Mucosa of gallbladder (tissue), 1 donor: ENCODE data around the gene TLCD4. TPM values are rescaled to one million over a fixed set of nuclear protein-coding genes. Genes with fewer than 3 reads are reported as not detected.

Experiments used
- DNase-seq: peaks from one replicate; pipeline ENCODE4 v3.0.0-alpha.2; 2020; ENCODE audit warnings: low spot score
- total RNA-seq: library from RNA; stranded (reverse); gene quantifications from one replicate; pipeline ENCODE4 v1.2.1, GENCODE V29; 2021
- donor health status: DM: no; HTN: no; CAD: no.

The TLCD4 gene
- total RNA-seq, 1 donor from 2014 or later: 24.4 TPM

DNA sequence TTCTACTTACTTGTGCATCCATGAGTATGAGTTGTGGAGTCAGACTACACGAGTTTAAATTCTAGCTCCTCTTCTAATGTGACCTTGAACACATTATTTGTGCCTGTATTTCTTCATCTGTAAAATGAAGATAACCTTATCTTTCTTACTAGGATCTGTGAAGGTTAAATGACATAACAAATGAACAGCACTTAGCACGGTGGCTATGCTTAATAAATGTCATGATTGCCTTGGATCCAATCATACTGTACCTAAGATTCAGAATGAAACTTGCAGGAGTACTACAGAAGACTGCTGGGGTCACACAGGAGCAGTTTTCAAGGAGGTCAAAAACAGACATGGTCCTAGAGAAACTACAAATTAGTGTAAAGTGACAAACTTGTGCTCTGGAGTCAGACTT lies 22.2 kb upstream of the TLCD4 start:
- DNase-seq: no peak

DNA sequence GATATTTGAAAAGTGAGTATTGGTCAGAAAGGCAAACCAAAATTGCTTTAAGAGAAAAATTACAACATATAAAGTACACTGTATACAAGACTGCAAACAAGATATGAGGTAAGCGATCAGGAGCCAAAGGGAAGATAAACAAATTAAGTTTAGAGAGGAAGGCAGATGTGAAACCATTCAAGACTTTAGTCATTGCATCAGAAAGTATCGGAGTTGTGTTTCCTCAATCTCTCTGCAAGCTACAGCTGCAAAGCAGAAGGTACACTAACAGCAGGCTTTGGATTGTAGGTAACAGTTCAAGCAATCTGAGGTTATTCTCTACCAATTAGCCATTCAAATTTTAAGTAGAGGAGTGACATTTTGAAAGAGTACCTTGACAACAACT lies 21.3 kb upstream of the TLCD4 start:
- no peak for DNase-seq

GRCh38 chr1:95096218-95096841 lies 20.8 kb upstream of the TLCD4 start:
- no peak for DNase-seq

DNA sequence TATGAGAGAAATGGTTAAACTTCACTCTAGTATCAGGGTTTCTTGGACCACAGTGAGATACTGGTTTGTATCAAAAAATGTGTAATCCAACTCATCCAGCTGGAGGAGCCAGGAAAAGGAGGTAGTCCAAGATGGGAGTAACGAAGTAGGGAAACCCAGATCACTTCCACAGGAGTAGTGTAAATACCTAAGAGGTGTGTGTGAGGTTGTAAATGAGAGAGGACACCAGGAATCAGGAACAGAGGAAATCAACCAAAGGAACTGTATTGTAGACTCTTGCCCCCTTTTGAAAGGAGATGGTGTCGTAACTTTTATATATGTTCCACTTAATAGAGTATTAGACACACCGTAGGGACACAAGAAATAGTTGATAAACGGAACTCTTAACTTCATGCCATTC lies 19.7 kb upstream of the TLCD4 start:
- DNase-seq: no peak

DNA sequence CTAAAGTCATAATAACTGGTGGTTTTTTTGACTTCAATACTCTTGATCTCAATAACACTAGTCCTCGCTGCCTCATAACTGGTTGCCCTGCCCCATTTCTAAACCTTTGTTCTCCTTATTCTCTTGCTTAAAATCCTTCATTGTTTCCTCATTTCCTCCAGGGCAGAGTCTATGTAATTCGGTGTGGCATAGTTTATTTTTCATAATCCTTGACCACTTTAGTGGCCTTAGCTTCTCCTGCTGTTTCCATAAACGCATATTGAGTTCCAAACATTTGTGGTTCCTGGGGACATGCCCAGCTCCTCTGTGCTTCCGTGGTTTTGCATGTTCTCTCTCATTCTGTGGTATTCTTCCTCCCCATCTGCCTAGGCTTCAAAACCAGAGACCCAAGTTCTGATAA lies 19.0 kb upstream of the TLCD4 start:
- no peak for DNase-seq

- no peak for DNase-seq
These were observed 8.4 kb upstream of the TLCD4 start for GRCh38 chr1:95108792-95109191.

- DNase-seq: no peak
These were observed 6.1 kb upstream of the TLCD4 start for GRCh38 chr1:95111014-95111413.

GRCh38 chr1:95113684-95114083 lies 3.5 kb upstream of the TLCD4 start:
- DNase-seq: no peak

- no peak for DNase-seq
These were observed 1.4 kb upstream of the TLCD4 start for GRCh38 chr1:95115708-95116137.

DNA sequence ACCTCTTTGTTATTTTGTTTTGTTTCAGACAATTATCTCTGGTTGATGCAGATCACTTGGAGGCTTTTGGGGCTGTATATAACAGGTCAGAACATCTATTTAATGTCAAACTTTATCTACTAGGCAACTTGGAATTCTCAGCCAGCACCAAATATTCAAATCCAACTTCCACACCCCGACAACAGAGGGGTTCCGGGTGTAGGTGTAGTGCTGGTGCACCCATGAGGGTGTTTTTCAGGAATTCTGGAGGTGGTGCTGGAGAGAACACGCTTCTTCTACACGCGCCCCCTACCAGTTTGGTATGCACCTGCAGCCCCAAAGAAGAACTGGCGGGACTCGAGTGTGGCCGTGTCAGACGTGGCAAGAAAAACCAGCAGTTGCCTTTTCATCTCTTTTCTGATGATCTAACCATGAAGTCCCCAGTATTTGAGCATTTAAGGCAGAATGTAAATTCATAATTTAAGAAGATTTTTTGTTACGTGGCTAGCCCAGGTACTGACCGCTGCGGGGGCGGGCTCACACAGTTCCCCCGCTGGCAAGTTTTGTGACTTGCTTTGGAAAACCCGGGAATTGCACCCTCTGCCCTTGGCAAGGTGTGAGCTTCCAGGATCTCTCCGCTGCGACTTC lies 462 bp upstream of the TLCD4 start:
- peak; percentile 53 for DNase-seq

- DNase-seq: no peak
These were observed 928 bp downstream of the TLCD4 start for GRCh38 chr1:95118067-95118499.

DNA sequence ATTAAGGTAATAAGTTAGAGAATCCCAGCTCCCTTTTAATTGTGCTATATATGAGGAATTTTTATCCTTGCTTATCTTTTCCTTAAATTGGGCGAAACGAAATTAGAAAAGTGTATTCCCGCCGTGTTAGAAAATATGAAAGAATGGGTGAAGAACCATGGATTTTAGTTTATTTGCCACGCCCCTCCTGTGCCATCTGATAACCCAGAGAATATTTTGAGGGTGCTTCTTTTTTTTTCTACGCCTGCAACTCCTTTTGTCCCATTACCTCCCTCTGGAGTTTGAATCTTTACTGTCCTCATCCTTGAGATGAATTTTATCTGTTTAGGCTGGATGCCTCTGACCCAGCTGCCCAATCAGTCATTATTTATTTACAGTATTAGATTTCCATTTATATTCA lies 1.6 kb downstream of the TLCD4 start:
- DNase-seq: no peak

- DNase-seq: no peak
These were observed 2.1 kb downstream of the TLCD4 start for GRCh38 chr1:95119273-95119672.

DNA sequence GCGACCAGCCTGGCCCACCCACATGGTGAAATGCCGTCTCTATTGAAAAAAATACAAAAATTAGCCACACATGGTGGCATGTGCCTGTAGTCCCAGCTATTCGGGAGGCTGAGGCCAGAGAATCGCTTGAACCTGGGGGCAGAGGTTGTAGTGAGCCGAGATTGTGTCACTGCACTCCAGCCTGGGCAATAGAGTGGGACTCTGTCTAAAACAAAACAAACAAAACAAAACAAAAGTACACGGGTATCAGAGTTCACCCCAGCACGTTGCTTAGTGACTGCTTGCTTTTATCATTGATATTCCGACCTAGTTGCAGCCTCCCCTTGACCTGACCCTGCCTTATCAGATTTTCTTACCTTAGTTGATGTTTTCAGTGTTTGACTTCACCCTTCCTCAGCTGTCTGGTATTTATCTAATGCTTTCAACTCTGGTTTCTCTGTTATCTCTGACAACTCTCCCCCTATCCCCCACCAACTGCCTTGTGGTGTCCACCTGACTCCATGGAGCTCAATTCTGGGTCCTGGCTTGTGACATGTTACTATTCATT lies 5.1 kb downstream of the TLCD4 start:
- no peak for DNase-seq

- no peak for DNase-seq
These were observed 7.2 kb downstream of the TLCD4 start for GRCh38 chr1:95124342-95124741.

GRCh38 chr1:95126366-95126765 lies 9.2 kb downstream of the TLCD4 start:
- no peak for DNase-seq

DNA sequence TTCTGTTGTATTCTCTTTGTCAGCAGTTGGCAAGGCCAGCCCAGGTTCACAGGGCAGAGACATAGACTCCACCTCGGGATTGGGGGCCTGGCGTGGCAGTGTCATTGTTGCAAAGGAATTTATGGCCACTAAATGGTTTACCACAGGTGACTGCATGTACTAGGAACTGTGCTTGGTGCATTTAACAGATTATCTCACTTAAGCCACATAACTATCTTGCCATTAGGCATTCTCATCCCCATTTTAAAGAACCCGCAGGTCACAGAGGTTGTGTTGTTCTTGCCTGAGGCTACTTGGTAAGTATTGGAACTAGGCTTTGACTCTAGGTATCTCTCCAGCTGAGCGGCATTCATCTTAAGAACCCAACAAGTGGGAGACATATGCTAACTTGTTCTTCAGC lies 9.7 kb downstream of the TLCD4 start:
- no peak for DNase-seq

GRCh38 chr1:95127380-95127779 lies 10.2 kb downstream of the TLCD4 start:
- DNase-seq: no peak

DNA sequence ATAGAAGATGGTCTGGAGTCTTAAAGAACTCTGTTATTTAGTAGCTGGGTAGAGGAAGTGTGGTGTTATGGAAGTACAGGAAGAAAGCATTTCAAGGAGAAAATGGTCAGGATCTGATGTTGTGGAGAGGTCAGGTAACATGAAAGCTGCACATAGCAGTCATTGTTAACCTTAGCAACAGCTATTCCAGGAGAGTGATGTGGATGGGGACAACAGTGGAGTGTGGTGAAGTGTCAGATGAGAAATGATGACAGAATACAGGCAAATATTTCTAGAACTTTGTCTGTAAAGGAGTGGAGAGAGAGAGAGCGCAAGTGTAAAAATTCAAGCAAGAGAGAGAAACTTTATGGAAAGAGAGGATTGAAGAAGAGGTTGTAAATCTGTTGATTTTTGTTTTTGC lies 15.6 kb downstream of the TLCD4 start:
- DNase-seq: no peak

DNA sequence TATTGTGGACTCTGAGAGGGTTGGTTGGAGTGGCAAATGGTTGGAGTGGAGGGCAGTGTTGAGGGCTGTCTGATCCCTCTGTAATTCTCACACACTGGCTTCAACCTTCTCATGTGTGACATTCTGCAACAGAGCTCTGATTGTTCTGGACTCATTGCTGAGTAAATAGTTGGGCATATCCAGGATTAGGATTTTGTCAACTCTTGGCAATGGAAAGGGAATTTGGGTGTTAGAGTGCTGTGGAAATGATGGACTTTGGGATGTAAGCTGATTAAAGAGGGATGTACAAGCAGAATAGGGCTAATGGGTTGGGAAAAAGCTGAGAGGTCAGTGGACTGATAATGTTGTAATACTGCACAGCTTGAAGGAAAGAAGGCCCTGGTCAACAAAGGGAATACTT lies 16.5 kb downstream of the TLCD4 start:
- DNase-seq: no peak

- DNase-seq: no peak
These were observed 21.1 kb downstream of the TLCD4 start for GRCh38 chr1:95138223-95138622.

DNA sequence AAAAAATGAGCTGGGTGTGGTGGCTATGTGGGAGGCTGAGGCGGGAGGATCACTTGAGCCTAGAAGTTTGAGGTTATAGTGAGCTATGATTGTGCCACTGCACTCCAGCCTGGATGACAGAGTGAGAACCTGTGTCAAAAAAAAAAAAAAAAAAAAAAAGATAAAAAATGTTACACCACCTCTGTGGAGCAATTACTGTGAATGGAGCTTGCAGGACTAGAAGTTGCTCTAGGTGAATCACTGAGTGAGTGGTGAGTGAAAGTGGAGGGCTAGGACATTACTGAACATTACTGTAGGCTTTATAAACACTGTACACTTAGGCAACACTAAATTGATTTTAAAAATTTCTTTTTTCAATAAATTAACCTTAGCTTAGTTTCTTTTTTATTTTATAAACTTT lies 21.9 kb downstream of the TLCD4 start:
- no peak for DNase-seq

DNA sequence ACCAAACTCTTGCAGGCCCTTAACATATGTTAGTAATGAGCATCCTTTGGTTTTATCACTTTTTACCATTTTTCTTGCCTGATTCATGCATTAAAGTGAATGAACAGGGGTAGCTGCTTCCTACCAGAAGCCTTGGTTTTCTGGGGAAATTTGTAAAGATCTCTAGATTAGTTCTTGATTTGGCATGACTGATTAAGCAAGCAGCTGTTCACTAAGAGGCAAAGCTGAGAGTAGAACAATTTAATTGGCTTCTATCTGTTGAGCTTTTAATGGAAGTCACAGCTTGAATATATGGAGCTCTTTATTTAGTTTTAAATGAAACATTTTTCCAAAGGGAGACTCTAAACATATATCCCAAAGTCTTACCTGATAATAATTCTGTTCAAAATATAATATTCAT lies 23.6 kb downstream of the TLCD4 start:
- DNase-seq: no peak

DNA sequence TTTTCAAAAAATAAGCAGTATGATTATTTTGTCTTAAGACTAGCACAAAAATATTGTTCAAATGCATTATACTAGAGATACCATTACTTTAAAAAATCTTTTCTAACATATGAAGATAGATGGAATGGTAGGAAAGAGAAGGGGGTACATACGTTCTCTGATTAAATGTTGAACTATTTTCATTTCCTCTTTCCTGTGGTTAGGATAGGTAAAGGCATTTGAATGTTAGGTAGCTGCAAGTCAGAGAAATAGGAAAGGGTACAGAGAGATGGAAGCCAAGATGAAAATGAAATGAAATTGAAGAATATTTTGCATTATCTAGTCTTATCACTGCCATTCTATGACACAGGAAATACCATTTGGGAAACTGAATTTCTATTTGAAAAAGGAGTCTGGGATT lies 28.3 kb downstream of the TLCD4 start:
- DNase-seq: no peak
